ENCODE measurements around the gene PROM1.

The PROM1 gene

DNA sequence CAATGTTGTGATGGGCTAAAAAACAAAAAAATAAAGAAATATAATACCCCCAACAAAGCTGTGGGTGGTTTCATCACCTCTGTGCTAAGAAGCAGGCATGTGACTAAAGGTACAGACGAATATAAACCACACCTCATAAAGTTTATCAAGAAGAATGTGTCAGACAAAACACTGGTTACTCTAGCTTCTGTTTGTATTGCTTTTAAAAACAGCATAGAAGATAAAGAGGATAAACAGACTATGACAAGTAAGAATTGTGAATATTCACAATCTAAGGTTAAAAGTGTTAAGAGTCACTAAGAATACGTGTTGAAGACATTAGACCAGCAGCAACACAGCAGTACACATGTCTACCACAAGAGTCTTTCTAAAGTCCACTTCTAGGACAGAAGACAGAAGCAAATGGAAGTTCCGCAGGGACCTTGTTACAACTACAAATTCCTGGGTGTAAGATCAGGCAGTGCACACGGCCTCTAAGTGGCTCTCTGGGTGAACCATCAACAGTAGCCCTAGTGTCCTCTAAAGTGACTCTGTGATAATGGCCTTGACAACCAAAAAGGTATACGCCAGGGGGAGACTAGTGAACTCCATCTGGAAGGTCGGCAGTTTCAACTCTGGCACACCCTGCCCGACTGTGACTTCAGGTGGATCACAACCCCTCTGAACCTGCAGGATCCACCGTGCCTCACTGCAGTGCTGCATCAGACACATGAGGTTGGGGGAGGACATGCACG, 112.6 kb downstream of the PROM1 start:
- no peak overlapping the region for H3K4me3 ChIP-seq (ENCODE audit: low read depth, low read length)
- TF ChIP-seq, protein P1, sequence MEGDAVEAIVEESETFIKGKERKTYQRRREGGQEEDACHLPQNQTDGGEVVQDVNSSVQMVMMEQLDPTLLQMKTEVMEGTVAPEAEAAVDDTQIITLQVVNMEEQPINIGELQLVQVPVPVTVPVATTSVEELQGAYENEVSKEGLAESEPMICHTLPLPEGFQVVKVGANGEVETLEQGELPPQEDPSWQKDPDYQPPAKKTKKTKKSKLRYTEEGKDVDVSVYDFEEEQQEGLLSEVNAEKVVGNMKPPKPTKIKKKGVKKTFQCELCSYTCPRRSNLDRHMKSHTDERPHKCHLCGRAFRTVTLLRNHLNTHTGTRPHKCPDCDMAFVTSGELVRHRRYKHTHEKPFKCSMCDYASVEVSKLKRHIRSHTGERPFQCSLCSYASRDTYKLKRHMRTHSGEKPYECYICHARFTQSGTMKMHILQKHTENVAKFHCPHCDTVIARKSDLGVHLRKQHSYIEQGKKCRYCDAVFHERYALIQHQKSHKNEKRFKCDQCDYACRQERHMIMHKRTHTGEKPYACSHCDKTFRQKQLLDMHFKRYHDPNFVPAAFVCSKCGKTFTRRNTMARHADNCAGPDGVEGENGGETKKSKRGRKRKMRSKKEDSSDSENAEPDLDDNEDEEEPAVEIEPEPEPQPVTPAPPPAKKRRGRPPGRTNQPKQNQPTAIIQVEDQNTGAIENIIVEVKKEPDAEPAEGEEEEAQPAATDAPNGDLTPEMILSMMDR (IDR thresholded peaks at IDR 0.05; ENCODE audit: low read depth, low read length, missing control alignments): no peak
- no peak for DNase-seq (ENCODE audit: low read depth)

DNA sequence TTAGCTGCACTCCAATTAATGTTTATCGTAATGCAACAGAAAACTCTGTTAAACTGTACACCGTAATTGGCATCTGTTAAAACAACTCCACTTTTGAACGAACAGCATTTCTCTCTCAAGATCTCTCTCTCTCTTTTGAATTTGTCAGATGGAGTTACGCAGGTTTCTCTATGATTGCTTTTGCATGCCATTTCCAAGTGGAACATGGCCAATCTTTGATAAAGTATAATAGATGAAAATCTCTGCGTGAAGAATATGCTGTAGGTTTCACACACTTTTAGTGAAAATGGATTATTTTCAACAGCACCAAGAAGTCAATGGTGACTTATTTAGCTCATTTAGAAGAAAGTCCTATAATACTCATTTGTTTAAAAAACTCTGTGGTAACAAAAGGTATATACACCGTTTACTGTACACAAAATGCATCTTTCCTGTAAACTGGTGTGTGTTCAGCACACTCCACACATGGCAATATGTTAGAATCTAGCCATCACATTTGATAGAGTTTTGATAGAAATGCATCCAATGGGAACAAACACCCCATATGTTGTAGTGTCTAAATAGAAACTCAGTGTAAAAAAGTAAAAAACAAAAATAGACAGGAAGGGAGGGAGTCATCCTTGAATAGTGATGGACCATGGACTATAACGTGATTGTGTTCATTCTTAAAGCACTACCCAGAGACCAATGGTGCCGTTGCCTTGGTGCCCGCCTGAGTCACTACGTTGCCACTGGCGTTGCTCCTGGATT, 115.1 kb downstream of the PROM1 start:
- no peak overlapping the region for H3K4me3 ChIP-seq (ENCODE audit: low read depth, low read length)
- TF ChIP-seq, protein P1 (IDR thresholded peaks at IDR 0.05; ENCODE audit: low read depth, low read length, missing control alignments): no peak
- no peak for DNase-seq (ENCODE audit: low read depth)

DNA sequence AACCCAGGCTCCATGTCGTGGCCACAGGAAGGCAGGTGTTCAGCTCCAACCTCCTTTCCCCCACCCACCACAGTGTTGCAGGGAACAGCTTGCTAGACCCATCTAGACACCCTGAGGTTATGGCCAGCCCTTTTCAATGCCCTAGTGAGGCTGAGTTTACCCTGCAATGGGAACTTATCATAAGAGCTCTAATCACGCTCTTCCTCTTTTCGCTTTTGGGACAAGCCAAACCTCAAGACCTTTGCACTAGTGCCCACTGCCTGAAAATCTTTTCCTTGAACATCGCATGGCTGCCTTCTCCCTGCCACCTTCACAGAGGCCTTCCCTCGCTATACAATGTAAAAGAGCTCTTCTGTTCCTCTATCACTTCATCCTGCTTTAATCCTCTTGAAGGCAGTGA, 118.5 kb downstream of the PROM1 start:
- TF ChIP-seq, protein P1 (IDR thresholded peaks at IDR 0.05; ENCODE audit: low read depth, low read length, missing control alignments): no peak
- H3K4me3 ChIP-seq (ENCODE audit: low read depth, low read length): no peak overlapping the region
- no peak for DNase-seq (ENCODE audit: low read depth)

DNA sequence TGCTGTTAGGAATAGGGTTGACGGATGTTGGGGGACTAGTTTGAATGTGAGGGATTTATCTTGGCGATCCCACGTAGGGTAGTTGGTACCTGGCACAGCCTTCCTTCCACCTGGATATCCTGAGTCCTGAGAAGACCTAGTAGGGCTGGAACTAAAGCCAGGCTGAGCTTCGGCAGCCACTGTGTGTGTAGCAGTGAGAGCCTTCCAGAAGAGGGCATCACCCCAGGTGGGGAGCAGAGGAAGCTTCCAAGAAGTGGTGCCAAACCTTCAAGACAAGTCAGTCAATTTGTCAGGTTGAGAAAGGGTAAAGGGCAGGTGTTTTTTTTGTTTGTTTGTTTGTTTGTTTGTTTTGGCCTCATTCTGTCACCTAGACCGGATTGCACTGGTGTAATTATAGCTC, 119.7 kb downstream of the PROM1 start:
- no peak overlapping the region for H3K4me3 ChIP-seq (ENCODE audit: low read depth, low read length)
- TF ChIP-seq, protein P1 (IDR thresholded peaks at IDR 0.05; ENCODE audit: low read depth, low read length, missing control alignments): peak; percentile 23
- DNase-seq (ENCODE audit: low read depth): no peak

DNA sequence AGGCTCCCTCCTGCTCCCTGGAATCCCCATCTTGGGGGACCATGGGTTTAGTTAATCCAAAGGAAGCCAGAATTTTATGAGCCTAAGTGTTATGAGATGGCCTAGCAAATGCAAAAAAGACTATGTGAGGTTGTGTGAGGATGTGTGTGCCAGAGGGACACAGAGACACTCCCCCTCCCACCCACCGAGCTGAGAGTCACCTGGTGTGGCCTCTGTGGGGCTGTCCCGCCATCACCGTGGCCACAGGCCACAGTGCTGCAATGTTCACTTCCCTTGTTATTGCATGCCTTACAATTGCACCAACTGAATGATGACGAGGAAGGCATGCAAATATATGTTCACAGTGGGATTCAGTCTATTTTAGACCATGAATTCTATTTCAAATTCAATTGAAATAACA, 120.2 kb downstream of the PROM1 start:
- TF ChIP-seq, protein P1 (IDR thresholded peaks at IDR 0.05; ENCODE audit: low read depth, low read length, missing control alignments): no peak
- H3K4me3 ChIP-seq (ENCODE audit: low read depth, low read length): no peak overlapping the region
- no peak for DNase-seq (ENCODE audit: low read depth)

DNA sequence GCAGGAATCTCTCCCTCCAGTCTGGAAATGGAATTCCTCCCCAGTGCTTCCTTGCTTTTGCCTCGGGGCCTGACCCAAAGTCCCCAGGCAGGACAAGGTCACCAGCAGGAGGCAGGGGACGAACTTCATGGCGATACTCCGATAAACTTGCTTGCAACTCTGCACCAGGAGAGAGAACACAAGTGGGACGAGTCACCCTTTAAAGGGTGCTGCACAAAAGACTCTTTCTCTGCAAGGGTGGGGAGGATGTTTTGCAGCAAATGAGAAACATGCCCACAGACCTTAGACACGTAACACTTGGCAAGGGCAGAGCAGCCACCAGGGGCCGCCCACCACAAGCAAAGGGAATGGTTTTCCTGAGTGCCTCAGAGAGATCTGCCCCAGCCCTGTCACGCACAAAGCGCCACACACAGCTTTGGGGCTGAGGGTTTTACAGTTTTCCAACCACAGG, 120.8 kb downstream of the PROM1 start, which contains the start of gene FGFBP2:
Gene FGFBP2, minus strand, starts transcription at position 175 of the 451 bp plus-strand sequence. Its CDS starts 46 bp downstream, at position 129.
- H3K4me3 ChIP-seq (ENCODE audit: low read depth, low read length): no peak within 1 kb of the TSS
- TF ChIP-seq, protein P1 (IDR thresholded peaks at IDR 0.05; ENCODE audit: low read depth, low read length, missing control alignments): peak; percentile 50
- DNase-seq (ENCODE audit: low read depth): no peak

All from GM12864 (cell line).